ENCODE data around the gene PIM1. TPM values are rescaled to one million over a fixed set of nuclear protein-coding genes. Genes with fewer than 3 reads are reported as not detected.

Gene PIM1
- total RNA-seq, 4 donors from 2014 or later: 5.0 to 23.0 (median 13.0) TPM

- ATAC-seq (no peak), DNase-seq (no peak)
- no peak overlapping the region for H3K27ac ChIP-seq
- no peaks in the 10 kb centered on the region for H3K27me3 ChIP-seq
- H3K4me3 ChIP-seq: no peak overlapping the region
- no peaks in the 10 kb centered on the region for H3K9me3 ChIP-seq
- no peak for TF ChIP-seq CTCF (IDR thresholded peaks at IDR 0.05 in 4 of 5, conservative IDR thresholded peaks at IDR 0.05 in 1 of 5)
- TF ChIP-seq POLR2A (IDR thresholded peaks at IDR 0.05): no peak
- H3K36me3 ChIP-seq: no peaks in the 10 kb centered on the region
- H3K4me1 ChIP-seq: no peaks in the 10 kb centered on the region
- intact Hi-C loops (cut with DNase I; ENCODE audit: low total_unique reads): no loop called here
- in situ Hi-C loops (cut with MboI; ENCODE audit: low sequenced_read_pairs in 4 of 4): no loop called here
Observed at GRCh38 chr6:37158508-37158907, 11.4 kb upstream of the PIM1 start.

- H3K4me1 ChIP-seq: no peaks in the 10 kb centered on the region
- DNase-seq (no peak), ATAC-seq (peak in 1 of 2 donors; percentile 44)
- in situ Hi-C loops (cut with MboI; ENCODE audit: low sequenced_read_pairs in 4 of 4) (no loop called here), intact Hi-C loops (cut with DNase I; ENCODE audit: low total_unique reads) (no loop called here)
- TF ChIP-seq CTCF (IDR thresholded peaks at IDR 0.05 in 4 of 5, conservative IDR thresholded peaks at IDR 0.05 in 1 of 5) (no peak), POLR2A (IDR thresholded peaks at IDR 0.05) (no peak)
- H3K36me3 ChIP-seq: no peaks in the 10 kb centered on the region
- H3K27ac ChIP-seq: no peak overlapping the region
- no peaks in the 10 kb centered on the region for H3K9me3 ChIP-seq
- H3K27me3 ChIP-seq: no peaks in the 10 kb centered on the region
- no peak overlapping the region for H3K4me3 ChIP-seq
Observed at GRCh38 chr6:37160922-37161778, 8.8 kb upstream of the PIM1 start.

- Histone ChIP-seq H3K27me3 (no peaks in the 10 kb centered on the region), H3K9me3 (no peaks in the 10 kb centered on the region), H3K4me1 (no peaks in the 10 kb centered on the region), H3K4me3 (no peak overlapping the region), H3K27ac (no peak overlapping the region), H3K36me3 (no peaks in the 10 kb centered on the region)
- ATAC-seq: no peak
- DNase-seq: no peak
- TF ChIP-seq POLR2A (IDR thresholded peaks at IDR 0.05): no peak
- TF ChIP-seq CTCF (IDR thresholded peaks at IDR 0.05 in 4 of 5, conservative IDR thresholded peaks at IDR 0.05 in 1 of 5): no peak
- in situ Hi-C loops (cut with MboI; ENCODE audit: low sequenced_read_pairs in 4 of 4): no loop called here
- intact Hi-C loops (cut with DNase I; ENCODE audit: low total_unique reads): no loop called here
Observed at GRCh38 chr6:37162740-37163139, 7.2 kb upstream of the PIM1 start.

- no peak for TF ChIP-seq POLR2A (IDR thresholded peaks at IDR 0.05)
- TF ChIP-seq CTCF (IDR thresholded peaks at IDR 0.05 in 4 of 5, conservative IDR thresholded peaks at IDR 0.05 in 1 of 5): no peak
- Histone ChIP-seq H3K4me3 (no peak overlapping the region), H3K9me3 (no peaks in the 10 kb centered on the region), H3K27me3 (no peaks in the 10 kb centered on the region), H3K4me1 (peaks cover 10 to 22% of the 10 kb centered on the region in 2 donors), H3K27ac (peak overlapping the region; percentile 87 to 90 (median 89)), H3K36me3 (peaks cover 0 to 8% of the 10 kb centered on the region in 2 donors)
- intact Hi-C loops (cut with DNase I; ENCODE audit: low total_unique reads) (no loop called here), in situ Hi-C loops (cut with MboI; ENCODE audit: low sequenced_read_pairs in 4 of 4) (no loop called here)
- DNase-seq: no peak
- no peak for ATAC-seq
Observed at GRCh38 chr6:37168163-37168758, 1.7 kb upstream of the PIM1 start.

Measured in gastrocnemius medialis (tissue), 4 donors.